Fibroblast of the aortic adventitia (primary cell): ENCODE data around the gene MYO16. TPM values are rescaled to one million over a fixed set of nuclear protein-coding genes. Genes with fewer than 3 reads are reported as not detected.

Experiments used
- DNase-seq: peaks from one replicate; pipeline ENCODE4 v3.0.0-alpha.2; 2010; ENCODE audit warnings: low read depth
- H3K4me3 ChIP-seq: 2 replicates; pipeline ENCODE4 v1.5.1; 2011; ENCODE audit warnings: low read depth, mild to moderate bottlenecking, control low read depth, low read length, moderate library complexity
- CTCF ChIP-seq: IDR thresholded peaks from 2 replicates; pipeline ENCODE4 v1.5.1; 2011; ENCODE audit warnings: mild to moderate bottlenecking, low read length, control low read depth, inconsistent platforms; ENCODE audit not compliant: insufficient read depth
- total RNA-seq: library from RNA; depleted of rRNA; stranded (reverse); fragments of >200 nt; gene quantifications from 2 replicates; pipeline ENCODE4 v1.2.3, GENCODE V29; 2012; ENCODE audit warnings: low replicate concordance

The MYO16 gene
- total RNA-seq, 1 donor: under 0.01 TPM

GRCh38 chr13:108878732-108879131, 249.3 kb downstream of the MYO16 start:
- TF ChIP-seq CTCF: no peak
- no peak overlapping the region for H3K4me3 ChIP-seq
- DNase-seq: no peak

DNA sequence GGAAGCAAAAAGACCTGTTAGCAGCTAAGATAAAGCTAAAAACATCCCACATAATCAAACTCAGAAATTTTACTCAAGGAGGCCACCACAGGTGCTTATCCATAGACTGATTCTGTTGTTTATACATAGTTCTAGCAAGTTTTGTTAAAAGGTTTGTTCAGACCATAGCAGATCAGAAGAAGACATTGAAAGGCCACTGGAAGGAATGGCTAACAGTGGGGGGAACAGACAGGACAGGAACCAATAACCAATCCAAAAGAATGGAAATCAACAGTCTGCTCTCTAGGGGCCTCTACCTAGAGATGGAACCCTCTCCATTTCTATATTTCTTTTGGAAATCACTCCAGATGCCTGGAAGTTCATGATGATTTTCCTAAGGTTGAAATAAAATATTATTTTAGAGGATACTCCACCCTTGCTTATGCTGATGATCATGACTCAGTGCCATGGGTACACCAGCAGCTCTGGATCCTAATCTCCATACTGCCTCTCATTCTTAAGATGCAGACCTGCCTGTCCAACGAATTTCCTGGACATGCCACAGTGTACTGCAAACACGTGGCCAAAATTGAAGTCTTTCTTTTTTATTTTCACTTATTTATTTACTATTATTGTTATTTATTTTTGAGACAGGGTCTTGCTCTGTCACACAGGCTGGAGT, 260.0 kb downstream of the MYO16 start:
- DNase-seq: no peak
- H3K4me3 ChIP-seq: no peak overlapping the region
- no peak for TF ChIP-seq CTCF

- DNase-seq: peak; percentile 69
- TF ChIP-seq CTCF: peak; percentile 45
These were observed 265.9 kb downstream of the MYO16 start for GRCh38 chr13:108895220-108895704.

DNA sequence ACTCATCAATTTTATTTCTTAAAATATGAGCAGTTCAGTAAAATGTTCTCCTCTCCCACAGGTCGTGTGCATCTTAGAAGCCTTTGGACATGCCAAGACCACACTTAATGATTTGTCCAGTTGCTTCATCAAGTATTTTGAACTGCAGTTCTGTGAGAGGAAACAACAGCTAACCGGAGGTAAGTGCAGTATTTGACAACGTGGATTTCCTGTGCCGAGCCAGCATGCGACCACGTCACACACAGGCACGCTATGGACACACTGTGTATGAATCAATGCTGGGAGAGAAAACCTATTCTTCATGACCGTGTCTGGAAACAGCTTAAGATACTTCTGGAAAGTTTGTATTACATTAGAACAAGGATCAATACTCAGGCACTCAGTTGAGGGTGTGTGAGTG, 268.5 kb downstream of the MYO16 start:
- H3K4me3 ChIP-seq: no peak overlapping the region
- no peak for DNase-seq
- no peak for TF ChIP-seq CTCF

More at GRCh38 chr13:108895220-108895704, 265.9 kb downstream of the MYO16 start:
- no peak overlapping the region for H3K4me3 ChIP-seq

- H3K4me3 ChIP-seq: no peak overlapping the region
- DNase-seq: no peak
- no peak for TF ChIP-seq CTCF
These were observed 273.2 kb downstream of the MYO16 start for GRCh38 chr13:108902405-108903155.

DNA sequence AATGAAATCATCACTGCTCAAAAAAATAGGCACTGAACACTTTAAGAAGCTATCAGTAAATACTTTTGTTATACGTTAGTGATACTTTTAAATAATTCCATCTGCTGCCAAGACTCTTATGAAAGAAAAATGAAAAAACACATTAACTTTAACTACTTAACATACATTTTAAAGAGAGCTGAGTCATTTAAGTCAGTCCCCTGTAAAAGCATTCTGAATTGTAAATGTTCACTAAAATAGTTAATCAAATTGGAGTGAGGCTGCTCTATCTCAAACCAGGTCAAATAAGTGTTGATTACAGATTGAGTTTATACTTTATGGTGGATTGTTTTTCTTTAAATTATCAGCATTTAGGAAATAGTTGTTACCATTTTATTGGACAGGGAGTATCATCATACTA, 274.2 kb downstream of the MYO16 start:
- H3K4me3 ChIP-seq: no peak overlapping the region
- TF ChIP-seq CTCF: no peak

More for the DNA sequence above, 274.2 kb downstream of the MYO16 start:
- no peak for DNase-seq
